Fibroblast of upper back skin (primary cell): ENCODE measurements around the gene MEGF8.

Experiments
- DNase-seq: peaks from one replicate; pipeline ENCODE4 v3.0.0-alpha.2; 2013

MEGF8 gene

DNA sequence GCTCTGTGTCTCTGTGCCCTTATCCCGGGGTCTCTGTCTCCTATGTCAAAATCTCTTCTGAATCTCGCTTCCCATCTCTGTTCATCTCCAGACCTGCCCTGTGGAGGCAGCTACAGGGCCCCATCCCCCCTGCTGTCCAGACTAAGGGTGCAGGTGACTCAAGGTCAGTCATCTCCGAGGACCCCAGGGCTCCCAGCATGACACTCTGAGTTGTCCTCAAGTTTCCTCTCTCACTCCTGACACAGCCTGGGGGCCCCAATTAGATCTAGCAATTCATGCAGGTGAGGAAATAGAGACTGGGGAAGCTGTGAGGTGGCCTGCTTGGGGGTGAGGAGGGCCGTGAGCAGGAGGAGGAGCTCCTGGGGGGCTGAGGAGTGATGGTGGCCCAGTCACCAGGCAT is 66.7 kb downstream of the MEGF8 start:
- no peak for DNase-seq

DNA sequence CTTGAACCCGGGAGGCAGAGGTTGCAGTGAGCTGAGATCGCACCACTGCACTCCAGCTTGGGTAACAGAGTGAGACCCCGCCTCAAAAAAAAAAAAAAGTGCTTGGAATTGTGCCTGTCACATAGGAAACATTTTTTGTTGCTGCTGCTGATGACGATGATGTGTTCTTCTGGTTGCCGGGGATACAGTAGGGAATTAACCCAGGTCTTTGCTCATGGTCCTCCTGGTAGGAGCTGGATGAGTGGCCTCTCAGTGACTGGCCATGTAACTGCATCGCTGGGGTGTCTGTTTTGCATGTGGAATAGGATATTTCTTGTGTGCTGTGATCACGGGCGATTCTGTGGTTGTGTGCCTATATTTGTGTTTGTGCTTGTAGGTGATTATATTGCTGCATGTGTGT is 69.3 kb downstream of the MEGF8 start:
- no peak for DNase-seq

DNA sequence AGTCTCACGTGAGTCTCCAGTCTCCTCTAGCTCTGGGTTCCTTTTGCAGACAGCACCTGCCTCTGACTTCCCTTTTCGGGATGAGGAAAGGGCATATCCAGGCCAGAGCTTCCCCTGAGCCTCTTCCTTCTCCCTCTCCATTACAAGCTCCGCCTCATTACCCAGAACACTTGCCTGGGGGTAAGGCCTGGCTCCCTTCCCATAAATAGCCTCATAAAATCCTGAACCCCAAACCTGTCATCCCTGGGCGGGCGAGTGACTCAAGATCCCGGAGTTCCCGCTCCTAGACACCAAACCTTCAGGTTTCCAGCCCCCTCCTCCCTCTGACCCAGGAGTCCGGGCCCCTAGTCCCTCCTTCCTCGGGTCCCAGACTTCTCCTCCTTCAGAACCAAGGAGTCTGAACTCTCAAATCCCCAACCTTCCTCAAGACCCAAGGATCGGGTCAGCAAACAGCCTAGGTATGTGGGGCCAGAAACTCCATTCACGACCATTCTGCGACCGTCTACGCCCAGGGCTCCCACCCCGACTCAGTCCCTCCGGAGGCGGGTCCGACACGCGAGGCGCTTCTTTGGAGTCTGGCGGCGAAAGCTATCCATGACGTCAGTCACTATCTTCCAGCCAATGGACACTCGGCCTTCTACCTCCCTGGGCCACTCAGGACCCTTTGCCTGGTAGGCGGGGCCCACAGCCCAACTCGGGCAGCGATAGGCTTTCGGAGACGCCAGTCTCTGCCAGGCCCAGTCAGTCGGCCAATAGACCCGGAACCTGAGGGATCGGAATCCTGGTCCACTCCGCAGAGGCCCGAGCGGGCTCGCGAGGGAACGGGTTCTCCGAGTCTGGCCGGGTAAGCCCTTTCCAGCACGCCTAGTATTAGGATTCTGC is 71.2 kb downstream of the MEGF8 start:
- DNase-seq = peak; percentile 99

DNA sequence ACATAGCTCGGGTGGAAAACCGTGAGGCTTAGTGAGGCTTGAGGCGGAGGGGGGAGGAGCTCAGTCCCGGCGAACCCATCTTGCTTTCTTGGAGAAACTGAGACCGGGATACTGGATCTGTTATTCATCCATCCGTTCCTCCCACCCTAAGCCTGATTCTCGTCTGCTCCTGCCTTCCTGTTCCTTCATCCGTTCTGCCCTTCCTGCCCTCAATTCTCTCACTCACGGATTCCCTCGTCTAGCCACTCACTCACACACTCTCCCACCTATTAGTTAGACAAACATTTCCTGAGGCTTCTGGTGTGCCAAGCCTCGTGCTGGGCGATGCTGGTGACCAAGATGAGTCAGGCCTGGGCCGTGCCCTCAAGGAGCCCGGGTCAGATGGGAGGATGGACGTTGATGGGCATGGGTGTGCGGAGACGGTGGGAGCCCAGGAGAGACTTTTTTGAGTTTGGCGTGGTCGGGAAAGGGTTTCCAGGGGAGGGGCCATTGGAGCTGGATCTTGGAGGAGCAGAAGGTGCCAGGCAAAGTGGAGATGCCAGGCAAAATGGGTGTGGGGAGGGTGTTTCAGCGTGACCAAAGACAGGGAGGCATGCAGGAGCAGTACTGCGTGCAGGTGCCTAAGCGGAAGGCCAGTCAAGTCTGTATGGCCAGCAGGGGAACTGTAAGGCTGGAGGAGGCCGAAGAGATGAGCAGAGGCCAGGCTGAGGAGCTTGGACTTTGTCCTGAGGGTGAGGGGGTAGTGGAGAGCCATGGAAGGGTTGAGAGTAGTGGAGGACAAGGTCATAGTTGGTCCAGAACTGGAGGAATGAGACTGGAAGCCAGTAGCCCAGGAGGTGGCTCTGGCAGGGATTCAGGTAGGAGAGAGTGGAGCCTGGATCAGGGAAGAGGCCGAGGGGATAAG is 72.1 kb downstream of the MEGF8 start:
- no peak for DNase-seq

DNA sequence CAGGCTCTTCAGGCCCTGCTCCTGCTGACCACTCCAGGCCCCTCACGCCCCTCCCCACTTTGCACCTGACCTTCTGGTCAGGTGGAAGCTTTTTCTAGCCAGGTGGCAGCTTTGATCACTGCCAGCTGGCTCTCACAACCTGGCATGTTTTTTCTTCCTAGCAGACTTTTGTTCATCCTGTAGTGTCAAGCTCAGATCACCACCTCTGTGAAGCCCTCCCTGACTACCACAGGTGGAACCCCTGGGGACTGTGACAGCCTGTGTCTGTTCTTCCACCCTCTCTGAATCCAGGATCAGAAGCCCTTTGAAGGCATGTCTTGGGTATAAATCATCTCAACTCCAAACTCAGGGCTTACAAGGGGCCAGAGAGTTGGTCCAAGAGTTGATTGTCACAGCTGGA is 75.0 kb downstream of the MEGF8 start:
- no peak for DNase-seq

DNA sequence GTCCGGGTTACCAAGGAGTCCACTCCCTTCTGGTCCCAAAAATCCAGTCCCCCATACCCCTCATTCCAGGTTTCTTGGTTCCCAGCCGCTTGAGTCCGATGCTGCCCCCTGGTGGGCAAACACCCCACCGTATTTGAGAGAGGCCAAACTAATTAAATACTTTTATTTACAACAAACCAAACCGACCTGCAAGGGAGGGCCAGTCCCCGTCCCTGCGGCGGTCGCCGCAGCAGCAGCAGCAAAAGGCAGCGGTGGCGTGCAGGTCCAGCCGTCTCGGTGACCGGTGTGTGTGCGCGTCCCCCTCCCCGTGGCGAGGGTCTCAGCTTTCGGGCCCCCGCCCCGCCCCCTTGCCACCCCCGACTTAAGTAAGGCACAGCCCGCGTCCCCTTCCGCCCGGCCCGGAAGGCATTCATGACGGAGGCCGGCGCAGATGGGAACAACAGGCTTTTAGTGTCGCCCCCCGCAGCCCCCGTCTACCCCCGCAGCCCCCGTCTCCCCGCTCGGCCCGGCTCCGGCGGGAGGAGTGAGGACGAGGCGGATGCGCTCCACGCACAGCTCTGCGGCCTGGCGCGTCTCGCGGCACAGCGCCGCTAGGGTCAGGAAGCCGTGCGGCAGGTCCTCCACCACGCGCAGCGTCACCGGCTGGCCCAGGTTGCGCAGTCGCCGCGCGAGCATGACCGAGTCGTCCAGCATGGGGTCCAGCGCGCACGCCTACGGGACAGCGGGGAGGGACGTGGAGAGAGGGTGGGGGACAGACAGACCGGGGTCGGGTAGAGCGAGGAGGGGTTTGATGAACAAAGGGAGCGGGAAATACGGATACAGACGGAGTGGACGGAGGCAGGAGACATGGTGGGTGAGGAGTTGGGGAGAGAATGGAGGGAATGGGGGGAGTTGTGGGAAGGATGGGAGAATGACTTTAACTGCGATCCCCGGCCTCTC is 76.2 kb downstream of the MEGF8 start:
- peak; percentile 69 for DNase-seq

DNA sequence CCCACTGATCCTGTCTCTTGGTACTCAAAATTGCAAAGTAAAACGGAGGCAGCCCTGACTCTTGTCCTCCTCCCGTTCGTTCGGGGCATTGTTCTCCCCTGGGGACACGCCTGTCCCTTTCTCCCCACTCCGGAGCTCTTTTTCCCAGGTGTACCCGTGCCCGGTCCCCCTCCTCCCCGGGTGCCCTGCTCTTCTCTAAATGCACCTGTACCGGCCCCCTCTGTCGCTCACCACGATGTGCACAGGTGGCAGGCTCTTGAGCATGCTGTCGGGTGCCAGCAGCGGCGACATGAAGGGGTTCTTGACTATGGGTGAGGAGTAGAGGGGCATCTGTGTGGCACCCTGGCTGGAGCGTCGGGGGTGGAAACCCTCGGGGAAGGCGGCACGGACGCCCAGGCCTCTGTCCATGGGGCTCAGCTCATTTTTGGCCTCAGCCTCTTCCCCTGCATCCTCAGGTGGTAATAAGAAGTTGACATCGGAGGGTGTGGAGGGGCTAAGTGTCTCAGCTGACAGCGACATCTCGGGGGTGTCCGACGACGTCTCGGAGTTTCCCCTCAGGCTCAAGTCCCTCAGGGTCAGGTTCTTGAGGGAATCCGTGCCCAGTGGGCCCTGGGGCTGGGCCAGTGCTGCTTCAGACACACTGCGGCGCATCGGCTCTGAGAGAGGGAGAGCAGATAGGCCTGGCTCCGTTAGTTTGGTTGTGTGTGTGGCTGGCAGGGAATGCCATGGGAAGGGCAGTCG is 77.1 kb downstream of the MEGF8 start:
- DNase-seq = no peak

DNA sequence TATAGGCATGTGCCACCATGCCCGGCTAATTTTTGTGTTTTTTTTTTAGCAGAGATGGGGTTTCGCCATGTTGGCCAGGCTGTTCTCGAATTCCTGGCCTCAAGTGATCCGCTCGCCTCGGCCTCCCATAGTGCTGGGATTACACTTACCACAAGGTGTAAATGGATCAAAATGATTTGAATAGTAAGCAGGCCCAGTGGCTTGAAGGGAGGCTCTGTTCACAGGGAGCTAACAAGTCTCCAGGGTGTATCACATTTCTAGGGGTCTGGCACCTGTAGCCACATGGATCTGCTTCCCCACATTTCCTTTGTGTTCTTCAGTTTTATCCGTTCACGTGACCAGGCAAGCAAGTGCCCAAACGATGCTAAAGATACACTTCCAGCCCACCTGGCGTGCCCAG is 78.2 kb downstream of the MEGF8 start:
- DNase-seq = no peak

DNA sequence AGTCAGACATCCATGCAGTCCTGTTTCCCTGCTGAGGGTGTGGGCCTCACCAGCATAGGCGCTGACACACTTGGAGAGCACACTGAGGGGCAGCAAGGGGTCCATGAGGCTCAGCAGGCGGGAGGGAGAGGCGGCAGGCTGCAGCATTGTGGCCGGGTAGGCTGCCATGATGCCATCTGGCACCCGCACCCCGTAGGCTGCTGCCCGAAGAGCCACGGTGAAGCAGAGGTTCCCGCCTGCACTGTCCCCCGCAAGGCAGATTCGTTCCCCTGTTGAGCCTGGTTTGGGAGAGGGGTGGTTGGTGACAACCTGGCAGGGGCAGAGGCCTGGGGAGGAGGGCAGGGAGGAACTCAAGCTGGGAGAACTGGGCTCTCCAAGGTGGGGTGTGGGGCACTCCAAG is 80.7 kb downstream of the MEGF8 start:
- DNase-seq = no peak

DNA sequence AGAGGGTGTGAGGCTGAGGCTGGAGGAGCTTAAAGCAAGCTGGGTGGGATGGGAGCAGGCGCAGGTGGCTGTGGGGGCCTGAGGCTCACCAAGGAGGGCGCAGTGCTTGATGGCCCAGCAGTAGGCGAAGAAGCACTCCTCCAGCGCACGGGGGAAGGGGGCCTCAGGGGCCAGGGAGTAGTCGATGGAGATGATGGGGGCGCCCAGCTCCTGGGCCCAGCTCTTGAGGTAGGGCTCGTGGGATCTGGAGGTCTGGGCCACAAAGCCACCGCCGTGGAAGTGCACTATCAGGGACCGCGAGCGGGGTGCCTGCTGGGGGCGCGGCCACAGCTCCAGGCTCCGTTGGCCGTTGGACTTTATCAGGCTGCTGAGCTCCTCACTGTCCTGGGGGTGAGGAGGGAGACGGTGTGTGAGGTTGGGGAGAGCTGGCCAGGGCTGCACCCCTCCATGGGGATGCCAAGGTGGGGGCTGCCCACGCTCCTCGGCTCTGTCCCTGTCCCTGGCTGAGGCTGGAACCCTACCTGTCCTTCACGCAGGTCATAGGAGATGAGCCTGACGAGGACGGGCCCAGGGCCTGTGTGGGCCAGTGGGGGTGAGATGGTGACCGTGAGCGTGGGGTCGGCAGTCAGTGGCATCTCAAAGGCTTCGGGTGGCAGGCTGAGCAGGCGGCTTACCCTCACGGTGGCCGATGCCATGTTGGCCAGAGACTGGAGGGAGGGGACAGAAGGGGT is 81.8 kb downstream of the MEGF8 start:
- DNase-seq = no peak

DNA sequence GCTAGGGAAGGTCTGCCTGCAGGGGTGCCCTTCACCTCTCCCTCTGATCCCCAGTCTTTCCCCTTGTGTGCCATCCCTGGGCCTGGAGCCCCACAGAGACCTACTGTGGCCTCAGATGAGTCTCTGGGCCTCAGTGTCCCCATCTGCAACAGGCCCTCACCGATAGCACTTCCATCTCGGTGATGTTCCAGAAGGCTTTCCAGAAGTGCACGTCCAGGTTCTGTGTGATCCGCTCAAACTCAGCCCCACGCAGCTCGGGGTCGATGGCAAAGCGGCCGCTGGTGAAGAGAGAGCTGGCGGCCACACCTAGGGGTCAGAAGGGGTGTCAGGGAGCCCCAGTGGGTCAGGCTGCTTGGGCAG is 82.4 kb downstream of the MEGF8 start:
- no peak for DNase-seq

DNA sequence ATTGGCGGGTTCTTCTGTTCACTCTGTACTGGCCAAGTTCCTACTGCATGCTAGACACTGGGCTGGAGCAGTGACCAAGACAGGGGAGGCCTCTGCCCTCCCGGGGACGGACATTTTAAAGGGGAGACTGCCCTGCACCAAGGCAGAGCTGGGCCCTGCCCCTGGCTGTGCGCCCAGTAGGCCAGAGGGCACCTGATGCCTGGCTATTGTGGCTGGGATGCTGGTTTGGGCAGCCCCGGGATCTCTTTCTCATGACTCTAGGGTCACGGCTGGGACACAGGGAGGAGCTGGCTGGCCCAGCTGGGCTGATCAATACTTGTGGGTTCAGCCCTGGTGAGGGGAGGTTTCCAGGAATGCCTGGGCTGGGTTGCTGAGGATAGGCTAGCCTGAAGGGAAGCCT is 84.0 kb downstream of the MEGF8 start:
- no peak for DNase-seq

DNA sequence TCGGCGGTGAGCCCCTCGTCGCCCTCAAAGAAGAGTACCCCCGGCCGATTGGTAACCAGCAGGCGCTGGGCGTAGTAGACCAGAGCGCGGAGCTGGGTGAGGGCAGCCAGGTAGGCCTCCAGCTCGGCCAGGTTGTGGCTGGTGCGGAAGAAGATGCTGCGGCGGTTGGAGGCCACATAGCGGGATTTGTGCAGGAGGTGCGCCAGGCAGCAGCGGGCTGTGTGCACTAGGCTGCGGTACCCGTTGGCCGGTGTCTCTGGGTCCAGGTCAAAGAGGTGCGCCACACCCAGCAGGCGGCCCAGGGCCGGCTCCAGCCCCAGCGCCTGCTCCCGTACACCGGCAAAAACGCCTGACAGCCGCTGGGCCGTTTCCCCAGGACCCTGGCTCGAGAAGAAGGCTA is 84.9 kb downstream of the MEGF8 start:
- DNase-seq = no peak

DNA sequence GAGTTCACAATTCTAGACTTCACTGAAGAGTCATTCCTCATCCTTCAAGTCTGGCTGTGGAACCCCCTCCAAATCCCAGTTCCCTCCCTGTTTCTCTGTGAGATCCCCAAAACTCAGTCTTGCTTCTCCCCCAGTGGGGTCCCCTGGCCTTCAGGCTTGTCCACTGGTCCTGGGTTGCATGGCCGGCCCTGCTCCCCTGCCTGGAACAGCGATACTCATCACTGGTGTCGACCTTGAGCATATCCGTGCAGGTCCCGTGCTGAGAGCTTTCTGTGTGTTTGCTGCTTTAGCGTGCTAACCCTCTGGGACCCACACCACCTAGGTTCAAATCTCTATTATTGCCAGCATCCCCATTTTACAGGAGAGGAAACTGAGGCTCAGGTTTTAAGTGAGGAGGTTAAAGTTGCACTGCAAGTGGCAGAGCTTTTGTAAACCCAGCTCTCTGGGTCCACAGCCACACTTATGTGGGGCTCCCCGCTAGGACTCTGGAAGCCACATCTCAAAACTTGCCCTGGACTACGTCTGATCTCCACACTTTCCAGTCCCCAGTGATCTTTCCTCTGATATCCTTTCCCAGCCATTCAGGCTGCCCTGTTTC is 86.2 kb downstream of the MEGF8 start:
- no peak for DNase-seq

DNA sequence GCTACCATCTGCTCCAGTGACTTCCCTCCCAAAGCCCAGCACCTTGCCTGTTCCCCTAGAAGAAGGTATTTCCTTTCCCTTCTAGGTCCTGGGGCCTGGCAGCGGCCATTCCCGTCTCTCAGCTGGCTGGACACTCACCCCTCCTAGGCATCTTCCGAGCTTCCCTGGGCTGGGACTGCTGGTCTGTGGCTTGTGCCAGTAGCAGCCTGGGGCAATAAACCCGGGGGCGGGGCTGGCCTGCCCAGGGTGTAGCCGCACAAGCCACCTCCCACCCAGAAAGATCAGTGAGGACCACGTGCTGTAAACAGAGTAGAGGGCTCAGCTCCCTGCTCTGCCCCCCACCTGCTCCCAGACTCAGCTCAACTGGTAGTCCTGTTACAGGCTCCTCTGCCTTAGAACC is 86.8 kb downstream of the MEGF8 start:
- DNase-seq = no peak

DNA sequence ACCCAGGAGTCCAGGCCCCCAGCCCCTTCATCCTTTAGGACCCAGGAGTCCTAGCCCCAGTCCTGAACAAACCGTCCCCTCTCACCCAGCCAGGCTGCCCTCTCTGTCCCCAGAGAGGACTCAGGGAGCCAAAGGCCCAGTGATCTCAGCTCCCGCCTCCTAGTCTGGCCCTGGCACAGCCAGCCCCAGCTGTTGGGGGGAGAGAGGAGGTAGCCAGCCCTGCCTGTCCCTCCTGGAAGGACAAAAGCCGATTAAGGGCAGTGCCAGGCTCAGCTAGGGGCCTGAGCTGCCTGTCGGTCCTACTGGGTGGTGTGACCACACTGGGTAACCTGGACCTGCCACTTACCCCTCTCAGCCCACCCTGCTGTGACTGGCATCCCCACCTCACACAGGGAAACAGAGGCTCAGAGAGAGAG is 87.2 kb downstream of the MEGF8 start:
- no peak for DNase-seq

DNA sequence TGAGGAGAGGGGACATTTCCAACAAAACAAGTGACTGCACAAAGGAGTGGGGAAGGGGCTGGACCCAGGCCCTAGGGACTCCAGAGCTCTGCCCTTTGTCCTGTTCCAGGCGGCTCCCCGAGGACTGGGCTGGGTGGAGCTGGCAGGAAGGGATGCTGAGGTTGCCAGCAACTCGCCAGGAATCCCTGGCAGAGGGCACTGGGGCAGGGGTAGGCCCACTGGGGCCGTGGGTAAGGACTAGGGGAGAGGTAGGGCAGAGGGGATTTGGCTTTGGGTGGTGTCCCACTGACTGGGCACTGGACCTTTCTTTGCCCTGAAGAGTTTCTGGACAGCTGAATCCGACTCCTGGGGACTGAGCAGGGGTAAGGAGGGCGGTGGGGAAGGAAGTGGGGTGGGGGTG is 93.9 kb downstream of the MEGF8 start:
- DNase-seq = no peak

DNA sequence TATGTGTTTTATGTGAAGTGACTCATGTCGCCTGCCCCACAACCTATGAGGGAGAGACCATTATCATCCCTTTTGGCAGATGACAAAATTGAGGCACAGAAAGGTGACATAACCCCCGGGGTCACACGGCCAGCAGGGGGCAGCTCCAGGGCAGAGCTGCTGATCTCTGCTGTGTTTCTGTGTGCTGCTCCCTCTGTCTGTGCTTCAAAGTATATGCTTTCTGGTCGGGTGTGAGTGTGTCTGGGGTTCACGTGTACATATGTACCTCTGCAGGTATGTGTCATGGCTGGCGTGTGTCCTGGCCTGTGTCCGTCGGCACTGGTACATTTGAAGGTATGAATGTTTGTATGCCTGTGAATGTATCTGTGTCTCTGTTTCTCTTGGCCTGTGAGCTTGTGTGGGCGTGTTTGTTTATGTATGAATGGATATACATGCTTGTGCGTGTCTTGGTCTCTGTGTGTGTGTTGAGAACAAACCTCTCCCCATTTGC is 94.7 kb downstream of the MEGF8 start:
- no peak for DNase-seq

DNA sequence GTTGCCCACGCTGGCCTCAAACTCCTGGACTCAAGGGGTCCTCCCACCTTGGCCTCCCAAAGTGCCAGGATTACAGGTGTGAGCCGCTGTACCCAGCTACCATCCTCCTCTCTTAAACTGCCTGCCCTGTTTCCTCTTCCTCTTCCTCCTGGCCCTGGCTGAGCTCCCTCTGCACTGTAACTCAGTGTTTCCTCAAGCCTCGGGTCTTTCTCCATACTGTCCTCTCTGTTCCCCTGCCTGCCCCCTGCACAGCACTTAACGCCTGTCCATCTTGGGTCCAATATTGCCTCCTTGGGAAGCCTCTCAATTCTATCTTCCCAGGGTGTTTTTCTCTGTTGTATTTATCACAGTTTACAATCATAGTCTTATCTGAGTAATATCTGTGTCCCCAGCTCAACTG is 95.7 kb downstream of the MEGF8 start:
- DNase-seq = no peak

DNA sequence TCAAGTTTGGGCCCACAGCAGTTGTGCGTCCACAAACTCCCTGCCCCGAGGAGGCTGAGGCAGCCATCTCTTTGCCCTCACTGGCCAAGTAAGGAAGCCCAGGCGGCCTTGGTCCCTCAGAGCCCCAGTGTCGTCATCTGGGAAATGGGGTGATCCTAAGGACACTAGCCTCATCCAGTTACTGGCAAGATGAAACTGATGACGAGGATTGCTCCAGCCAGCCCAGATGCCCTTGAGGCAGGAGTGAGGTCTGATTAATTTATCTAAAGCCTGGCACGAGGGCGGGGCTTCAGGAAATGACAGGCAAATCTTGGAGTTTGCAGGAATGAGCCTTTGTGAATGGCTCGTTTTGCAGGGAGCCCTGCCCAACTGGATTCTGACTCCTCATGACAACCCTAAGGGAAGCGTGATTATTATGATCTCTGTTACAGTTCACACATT is 96.2 kb downstream of the MEGF8 start:
- no peak for DNase-seq
